ENCODE data around the gene KLHL12.
"Not testable (repeated sequence)": the region's sequence is repeated elsewhere in the genome, so short reads cannot be mapped to it uniquely, and the experiment has no call there.

KLHL12 gene

GRCh38 chr1:202938287-202938925 is 11.4 kb upstream of the KLHL12 start:
- no peak for TF ChIP-seq POLR2A (IDR thresholded peaks at IDR 0.05; ENCODE audit: low read length)
- no peak for TF ChIP-seq GATA1 (IDR thresholded peaks at IDR 0.05; ENCODE audit: low read depth, low read length)
- DNase-seq, result peak; percentile 51 to 82

GRCh38 chr1:202936409-202936808 is 9.4 kb upstream of the KLHL12 start:
- DNase-seq, result not testable (repeated sequence)

GRCh38 chr1:202935844-202936243 is 8.8 kb upstream of the KLHL12 start:
- TF ChIP-seq POLR2A (IDR thresholded peaks at IDR 0.05; ENCODE audit: low read length) (no peak), GATA1 (IDR thresholded peaks at IDR 0.05; ENCODE audit: low read depth, low read length) (no peak)
- DNase-seq, result no peak

- no peak for DNase-seq
- TF ChIP-seq POLR2A (IDR thresholded peaks at IDR 0.05; ENCODE audit: low read length) (no peak), GATA1 (IDR thresholded peaks at IDR 0.05; ENCODE audit: low read depth, low read length) (no peak)
These were observed 7.7 kb upstream of the KLHL12 start for GRCh38 chr1:202934755-202935154.

GRCh38 chr1:202932476-202932875 is 5.4 kb upstream of the KLHL12 start:
- DNase-seq, result no peak
- no peak for TF ChIP-seq GATA1 (IDR thresholded peaks at IDR 0.05; ENCODE audit: low read depth, low read length)
- TF ChIP-seq POLR2A (IDR thresholded peaks at IDR 0.05; ENCODE audit: low read length), result no peak

GRCh38 chr1:202923533-202923932 is 3.5 kb downstream of the KLHL12 start:
- no peak for DNase-seq
- TF ChIP-seq GATA1 (IDR thresholded peaks at IDR 0.05; ENCODE audit: low read depth, low read length), result no peak
- no peak for TF ChIP-seq POLR2A (IDR thresholded peaks at IDR 0.05; ENCODE audit: low read length)

GRCh38 chr1:202919615-202920014 is 7.4 kb downstream of the KLHL12 start:
- TF ChIP-seq POLR2A (IDR thresholded peaks at IDR 0.05; ENCODE audit: low read length), result no peak
- TF ChIP-seq GATA1 (IDR thresholded peaks at IDR 0.05; ENCODE audit: low read depth, low read length), result no peak
- DNase-seq, result no peak

GRCh38 chr1:202915146-202915545 is 11.9 kb downstream of the KLHL12 start:
- no peak for DNase-seq
- TF ChIP-seq GATA1 (IDR thresholded peaks at IDR 0.05; ENCODE audit: low read depth, low read length) (no peak), POLR2A (IDR thresholded peaks at IDR 0.05; ENCODE audit: low read length) (no peak)

- not testable (repeated sequence) for DNase-seq
These were observed 14.6 kb downstream of the KLHL12 start for GRCh38 chr1:202912476-202912875.

GRCh38 chr1:202909494-202909893 is 17.5 kb downstream of the KLHL12 start:
- DNase-seq, result no peak
- TF ChIP-seq GATA1 (IDR thresholded peaks at IDR 0.05; ENCODE audit: low read depth, low read length), result no peak
- no peak for TF ChIP-seq POLR2A (IDR thresholded peaks at IDR 0.05; ENCODE audit: low read length)

GRCh38 chr1:202908998-202909397 is 18.0 kb downstream of the KLHL12 start:
- no peak for TF ChIP-seq GATA1 (IDR thresholded peaks at IDR 0.05; ENCODE audit: low read depth, low read length)
- TF ChIP-seq POLR2A (IDR thresholded peaks at IDR 0.05; ENCODE audit: low read length), result no peak
- no peak for DNase-seq

GRCh38 chr1:202905331-202905730 is 21.7 kb downstream of the KLHL12 start:
- DNase-seq, result peak; percentile 34 to 57
- TF ChIP-seq GATA1 (IDR thresholded peaks at IDR 0.05; ENCODE audit: low read depth, low read length), result no peak
- TF ChIP-seq POLR2A (IDR thresholded peaks at IDR 0.05; ENCODE audit: low read length), result no peak

GRCh38 chr1:202903808-202904207 is 23.2 kb downstream of the KLHL12 start:
- not testable (repeated sequence) for DNase-seq

- no peak for DNase-seq
These were observed 25.5 kb downstream of the KLHL12 start for GRCh38 chr1:202901555-202901954.

GRCh38 chr1:202892501-202892900 is 34.5 kb downstream of the KLHL12 start:
- no peak for TF ChIP-seq POLR2A (IDR thresholded peaks at IDR 0.05; ENCODE audit: low read length)
- TF ChIP-seq GATA1 (IDR thresholded peaks at IDR 0.05; ENCODE audit: low read depth, low read length), result no peak
- DNase-seq, result no peak

More at GRCh38 chr1:202901555-202901954, 25.5 kb downstream of the KLHL12 start:
- TF ChIP-seq POLR2A (IDR thresholded peaks at IDR 0.05; ENCODE audit: low read length) (no peak), GATA1 (IDR thresholded peaks at IDR 0.05; ENCODE audit: low read depth, low read length) (no peak)

GRCh38 chr1:202890392-202890791 is 36.6 kb downstream of the KLHL12 start:
- DNase-seq, result no peak
- no peak for TF ChIP-seq GATA1 (IDR thresholded peaks at IDR 0.05; ENCODE audit: low read depth, low read length)
- TF ChIP-seq POLR2A (IDR thresholded peaks at IDR 0.05; ENCODE audit: low read length), result no peak

Data from erythroblast (primary cell).